Stomach (tissue), 4 donors: Measurements from ENCODE around the gene LARGE1.

Source experiments
- POLR2AphosphoS5 ChIP-seq, 3 donors: sonication (generic); formaldehyde crosslinking; IDR thresholded peaks; one replicate each; pipeline ENCODE4 v1.6.1; 2016; ENCODE audit warnings: antibody characterized with exemption in 3 of 3
- TF ChIP-seq, protein P1 (sequence below), 7 experiments: fragments of 450-650 bp in 4 of 7; fragments of 200-600 bp in 3 of 7; sonication (generic) in 3 of 7; IDR thresholded peaks; one replicate each; pipeline ENCODE4 v1.5.1; 2016 to 2019; ENCODE audit warnings: antibody characterized with exemption in 7 of 7, control low read depth in 2 of 7, mild to moderate bottlenecking in 1 of 7

- TF ChIP-seq, protein P1, sequence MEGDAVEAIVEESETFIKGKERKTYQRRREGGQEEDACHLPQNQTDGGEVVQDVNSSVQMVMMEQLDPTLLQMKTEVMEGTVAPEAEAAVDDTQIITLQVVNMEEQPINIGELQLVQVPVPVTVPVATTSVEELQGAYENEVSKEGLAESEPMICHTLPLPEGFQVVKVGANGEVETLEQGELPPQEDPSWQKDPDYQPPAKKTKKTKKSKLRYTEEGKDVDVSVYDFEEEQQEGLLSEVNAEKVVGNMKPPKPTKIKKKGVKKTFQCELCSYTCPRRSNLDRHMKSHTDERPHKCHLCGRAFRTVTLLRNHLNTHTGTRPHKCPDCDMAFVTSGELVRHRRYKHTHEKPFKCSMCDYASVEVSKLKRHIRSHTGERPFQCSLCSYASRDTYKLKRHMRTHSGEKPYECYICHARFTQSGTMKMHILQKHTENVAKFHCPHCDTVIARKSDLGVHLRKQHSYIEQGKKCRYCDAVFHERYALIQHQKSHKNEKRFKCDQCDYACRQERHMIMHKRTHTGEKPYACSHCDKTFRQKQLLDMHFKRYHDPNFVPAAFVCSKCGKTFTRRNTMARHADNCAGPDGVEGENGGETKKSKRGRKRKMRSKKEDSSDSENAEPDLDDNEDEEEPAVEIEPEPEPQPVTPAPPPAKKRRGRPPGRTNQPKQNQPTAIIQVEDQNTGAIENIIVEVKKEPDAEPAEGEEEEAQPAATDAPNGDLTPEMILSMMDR (IDR thresholded peaks at IDR 0.05), result no peak
- TF ChIP-seq POLR2AphosphoS5 (IDR thresholded peaks at IDR 0.05), result no peak
Measured at GRCh38 chr22:33666961-33667619, 253.2 kb downstream of the LARGE1 start.
